Smooth muscle cell (in vitro differentiated cells): ENCODE results near the gene POTEG. TPM values are rescaled to one million over a fixed set of nuclear protein-coding genes. Genes with fewer than 3 reads are reported as not detected.
"Not testable (repeated sequence)": the region's sequence is repeated elsewhere in the genome, so short reads cannot be mapped to it uniquely, and the experiment has no call there.

Experiments
- DNase-seq: peaks from one replicate; lab custom pipeline; 2025; ENCODE audit not compliant: unreplicated experiment; lab: John Stamatoyannopoulos, UW
- H2AFZ ChIP-seq: fragments of 200-600 bp; sonication (generic); 2 replicates; pipeline ENCODE4 v1.6.0; 2016; ENCODE audit warnings: antibody characterized with exemption, low read depth, mild to moderate bottlenecking
- H3F3A ChIP-seq: fragments of 200-600 bp; sonication (generic); 2 replicates; pipeline ENCODE4 v1.6.0; 2017; ENCODE audit warnings: antibody characterized with exemption, low read depth
- H3K27ac ChIP-seq: fragments of 200-600 bp; sonication (generic); 2 replicates; pipeline ENCODE4 v1.5.1; 2016; ENCODE audit warnings: low read depth, mild to moderate bottlenecking
- H3K27me3 ChIP-seq: fragments of 200-600 bp; sonication (generic); 2 replicates; pipeline ENCODE4 v1.6.1; 2016; ENCODE audit warnings: low read depth, mild to moderate bottlenecking
- H3K36me3 ChIP-seq: fragments of 200-600 bp; sonication (generic); 2 replicates; pipeline ENCODE4 v1.5.1; 2016; ENCODE audit warnings: low read depth
- H3K4me1 ChIP-seq: fragments of 200-600 bp; sonication (generic); 2 replicates; pipeline ENCODE4 v1.5.1; 2016; ENCODE audit warnings: low read depth
- H3K4me2 ChIP-seq: fragments of 200-600 bp; sonication (generic); 2 replicates; pipeline ENCODE4 v1.6.0; 2016; ENCODE audit warnings: mild to moderate bottlenecking
- H3K4me3 ChIP-seq: fragments of 200-600 bp; sonication (generic); 2 replicates; pipeline ENCODE4 v1.5.1; 2016; ENCODE audit warnings: mild to moderate bottlenecking
- H3K79me2 ChIP-seq: fragments of 200-600 bp; sonication (generic); 2 replicates; pipeline ENCODE4 v1.6.0; 2016; ENCODE audit warnings: low read depth, mild to moderate bottlenecking
- H3K9ac ChIP-seq: fragments of 200-600 bp; sonication (generic); 2 replicates; pipeline ENCODE4 v1.6.0; 2016; ENCODE audit warnings: low read depth
- H3K9me3 ChIP-seq: fragments of 200-600 bp; sonication (generic); replicated peaks from 2 replicates; pipeline ENCODE4 v1.5.1; 2016; ENCODE audit warnings: low read depth
- H4K20me1 ChIP-seq: fragments of 200-600 bp; sonication (generic); 2 replicates; pipeline ENCODE4 v1.6.0; 2016; ENCODE audit warnings: low read depth
- WGBS: methylation state at CpG from one replicate; pipeline ENCODE4 v1.1.7; 2016; ENCODE audit warnings: low lambda C conversion rate; 5-methylcytosine and 5-hydroxymethylcytosine counted together
- polyA plus RNA-seq: library from polyadenylated mRNA; unstranded; fragments of >200 nt; fragmentation: Nextera tagmentation; extraction: Ambion mirVana; gene quantifications from 2 replicates; pipeline ENCODE4 v1.2.1, GENCODE V29; 2016
- total RNA-seq: library from RNA; depleted of rRNA; stranded (reverse); fragments of >200 nt; gene quantifications from 2 replicates; pipeline ENCODE4 v1.2.3, GENCODE V29; 2014

The POTEG gene
- total RNA-seq: not detected in 2 replicates
- polyA plus RNA-seq: not detected in 2 replicates

DNA sequence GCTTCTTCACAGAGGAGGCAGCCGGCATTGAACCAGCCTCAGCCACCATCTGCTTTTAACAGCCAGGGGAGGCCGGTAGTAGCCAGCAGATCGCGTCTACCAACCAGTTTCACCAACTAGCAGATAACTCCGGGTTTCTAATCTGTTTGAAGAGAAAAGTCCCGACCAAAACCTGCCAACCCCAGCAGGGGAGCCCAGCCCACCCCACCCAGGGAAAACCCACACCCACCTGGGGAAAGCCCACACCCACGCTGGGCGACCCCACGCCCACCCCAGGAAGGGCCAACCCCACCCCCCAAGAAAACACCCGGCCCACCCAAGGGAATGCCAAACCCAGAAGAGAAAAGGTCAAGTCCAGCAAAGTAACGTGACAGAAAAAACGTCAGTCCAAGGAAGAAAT, at the start of gene POTEG:
Gene POTEG (minus strand): TSS at position 101 of the 400 bp plus-strand sequence. CDS start 52 bp downstream, at position 49.
- not testable (repeated sequence) for DNase-seq, H3F3A ChIP-seq
- WGBS: no CpG with 5 or more reads among the region's 12 CpGs

DNA sequence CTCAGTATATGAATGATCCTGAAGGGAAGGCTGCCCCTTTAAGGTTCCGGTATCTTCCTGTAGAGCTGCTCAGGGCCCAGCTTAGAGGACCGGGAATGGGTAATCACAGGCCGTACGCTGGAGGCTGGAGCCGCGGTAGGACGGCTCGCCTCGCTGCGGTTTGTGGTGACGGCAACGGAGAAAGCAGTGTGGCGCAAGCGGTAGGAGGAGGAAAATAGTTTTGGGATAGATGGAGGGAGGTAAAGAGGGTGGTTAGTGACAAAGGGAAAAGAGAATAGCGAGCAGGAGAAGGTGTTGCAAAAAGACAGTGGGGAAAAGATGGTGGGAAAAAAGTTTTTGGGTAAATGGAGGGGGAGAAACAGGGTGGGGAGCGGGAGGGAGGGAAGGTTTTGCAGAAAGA, 48.0 kb upstream of the POTEG start:
- DNase-seq, H3F3A ChIP-seq, H4K20me1 ChIP-seq, H2AFZ ChIP-seq, H3K79me2 ChIP-seq, H3K9ac ChIP-seq, H3K4me3 ChIP-seq, H3K4me2 ChIP-seq, H3K9me3 ChIP-seq, H3K36me3 ChIP-seq, H3K4me1 ChIP-seq, H3K27me3 ChIP-seq, H3K27ac ChIP-seq: not testable (repeated sequence)
- WGBS: 96% methylated on average over 13 of the region's 16 CpGs

More for the DNA sequence above, at the start of gene POTEG:
- not testable (repeated sequence) for H3K4me2 ChIP-seq, H3K4me3 ChIP-seq, H3K4me1 ChIP-seq, H3K36me3 ChIP-seq, H3K27ac ChIP-seq, H2AFZ ChIP-seq, H3K9ac ChIP-seq, H3K9me3 ChIP-seq, H4K20me1 ChIP-seq, H3K27me3 ChIP-seq, H3K79me2 ChIP-seq

DNA sequence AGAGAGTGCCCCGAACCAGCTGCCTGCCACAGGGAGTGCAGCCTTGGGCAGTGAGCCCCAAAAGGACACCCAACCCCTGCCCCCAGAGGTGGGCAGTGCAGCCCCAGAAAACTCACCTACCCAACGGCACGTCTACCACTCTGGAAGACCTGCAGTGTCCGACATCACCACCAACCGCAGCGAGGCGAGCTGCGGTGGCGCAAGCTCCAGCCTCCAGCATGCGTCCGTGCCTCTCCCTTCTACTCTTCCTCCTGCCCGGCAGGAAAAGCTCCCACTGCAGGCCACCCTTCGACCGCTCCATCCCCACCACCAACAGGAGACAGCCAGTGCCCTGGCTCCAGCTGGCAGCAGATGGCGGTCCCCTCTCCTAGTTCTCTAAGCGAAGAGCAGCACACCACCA, 47.3 kb upstream of the POTEG start:
- H3K79me2 ChIP-seq, H3K4me3 ChIP-seq, H3K36me3 ChIP-seq, H3K4me2 ChIP-seq, H4K20me1 ChIP-seq, H3K9ac ChIP-seq, H3K27ac ChIP-seq, H3F3A ChIP-seq, H3K4me1 ChIP-seq, DNase-seq, H2AFZ ChIP-seq, H3K9me3 ChIP-seq, H3K27me3 ChIP-seq: not testable (repeated sequence)
- WGBS: 77% methylated on average over 6 of the region's 16 CpGs

DNA sequence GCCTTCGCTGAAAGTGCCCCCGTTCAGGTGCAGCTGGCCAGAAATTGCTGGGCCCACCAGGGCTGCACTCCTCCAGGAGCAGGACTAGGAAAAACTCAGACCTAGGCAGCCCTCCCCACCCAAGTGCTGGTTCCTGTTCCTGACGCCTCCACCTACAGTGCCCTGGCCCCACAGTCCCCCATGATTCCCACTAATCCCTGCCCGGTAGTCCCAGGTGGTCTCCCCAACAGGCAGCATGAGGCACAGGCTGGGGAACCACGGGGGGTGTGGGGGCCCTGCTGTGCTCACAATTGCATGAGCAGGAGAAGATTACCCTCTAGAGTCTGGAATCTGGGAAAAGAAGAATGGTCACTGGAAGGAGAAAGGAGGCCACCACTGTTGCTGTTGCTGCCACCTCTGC, 46.4 kb upstream of the POTEG start:
- not testable (repeated sequence) for H4K20me1 ChIP-seq, H3K9ac ChIP-seq, H3K9me3 ChIP-seq, H3K4me1 ChIP-seq, H3K27me3 ChIP-seq, H3K4me3 ChIP-seq, H3K36me3 ChIP-seq, H2AFZ ChIP-seq, H3K27ac ChIP-seq, H3K79me2 ChIP-seq, H3F3A ChIP-seq, DNase-seq, H3K4me2 ChIP-seq
- 92% methylated on average over 2 of the region's 5 CpGs for WGBS

DNA sequence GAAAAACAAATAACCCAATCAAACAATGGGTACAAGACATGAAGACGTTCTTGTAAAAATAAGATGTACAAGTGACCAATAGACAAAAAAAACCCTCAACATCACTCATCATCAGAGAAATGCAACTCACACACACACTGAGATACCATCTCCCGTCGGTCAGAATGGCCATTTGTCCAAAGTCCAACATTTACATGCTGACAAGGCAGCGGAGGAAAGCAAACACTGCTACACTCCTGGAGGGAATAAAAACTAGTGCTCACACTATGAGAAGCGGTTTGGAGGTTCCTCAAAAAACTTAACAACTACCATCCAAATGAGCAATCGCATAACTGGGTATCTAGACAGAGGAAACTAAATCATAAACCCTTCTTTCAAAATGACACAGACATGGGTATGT, 11.6 kb upstream of the POTEG start:
- H3K27me3 ChIP-seq, H3K4me1 ChIP-seq, H3K4me2 ChIP-seq, H3K9ac ChIP-seq, H3K9me3 ChIP-seq, H3K36me3 ChIP-seq, H2AFZ ChIP-seq, DNase-seq, H3K79me2 ChIP-seq, H3K4me3 ChIP-seq, H4K20me1 ChIP-seq, H3F3A ChIP-seq, H3K27ac ChIP-seq: not testable (repeated sequence)
- WGBS: 63% methylated on average over 6 of the region's 6 CpGs

DNA sequence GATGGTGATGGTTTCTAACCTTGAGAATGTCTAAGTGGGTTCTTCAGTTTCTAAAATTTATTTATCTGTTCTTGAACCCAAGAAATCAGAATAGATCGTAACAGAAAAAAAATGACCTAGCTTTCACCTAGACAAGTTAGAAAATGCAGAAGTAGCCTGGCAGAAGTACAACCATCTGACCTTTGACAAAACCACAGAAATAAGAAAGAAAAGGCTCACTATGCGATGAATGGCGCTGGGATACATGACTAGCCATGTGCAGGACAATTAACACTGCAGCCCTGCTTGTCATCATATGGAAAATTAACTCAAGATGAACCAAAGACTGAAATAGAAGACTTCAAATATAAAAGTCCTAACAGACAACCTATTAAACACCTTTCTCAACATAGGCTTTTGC, 5.7 kb upstream of the POTEG start:
- H4K20me1 ChIP-seq, DNase-seq, H3K4me3 ChIP-seq, H3F3A ChIP-seq, H3K79me2 ChIP-seq, H3K27ac ChIP-seq, H3K4me2 ChIP-seq, H3K4me1 ChIP-seq, H3K9me3 ChIP-seq, H3K36me3 ChIP-seq, H2AFZ ChIP-seq, H3K27me3 ChIP-seq, H3K9ac ChIP-seq: not testable (repeated sequence)
- WGBS: 39% methylated on average over 2 of the region's 3 CpGs

DNA sequence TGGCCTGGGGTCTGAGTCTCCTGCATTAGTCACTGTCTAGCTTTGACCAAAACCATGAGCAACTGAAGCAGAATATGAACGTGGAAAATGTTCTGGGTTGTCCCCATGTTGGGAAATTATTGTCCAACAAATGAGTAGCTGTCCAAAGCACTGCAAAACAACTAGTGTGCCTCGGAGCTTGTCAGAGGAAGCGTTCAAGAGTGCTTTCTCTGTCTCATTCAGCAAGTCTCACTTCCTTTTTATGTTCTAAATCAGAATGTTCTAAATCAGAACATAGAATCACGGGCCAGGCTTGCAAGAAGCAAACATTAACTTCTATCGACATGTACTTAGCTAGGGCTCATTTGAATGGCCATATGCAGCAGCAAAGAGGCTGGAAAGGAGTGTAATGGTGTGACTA, 5.1 kb upstream of the POTEG start:
- not testable (repeated sequence) for H3K4me2 ChIP-seq, H3K9ac ChIP-seq, H4K20me1 ChIP-seq, H3F3A ChIP-seq, H3K4me3 ChIP-seq, H3K36me3 ChIP-seq, H3K27ac ChIP-seq, H3K9me3 ChIP-seq, H3K27me3 ChIP-seq, H3K4me1 ChIP-seq, H2AFZ ChIP-seq, H3K79me2 ChIP-seq, DNase-seq
- WGBS: 8% methylated on average over 2 of the region's 5 CpGs

DNA sequence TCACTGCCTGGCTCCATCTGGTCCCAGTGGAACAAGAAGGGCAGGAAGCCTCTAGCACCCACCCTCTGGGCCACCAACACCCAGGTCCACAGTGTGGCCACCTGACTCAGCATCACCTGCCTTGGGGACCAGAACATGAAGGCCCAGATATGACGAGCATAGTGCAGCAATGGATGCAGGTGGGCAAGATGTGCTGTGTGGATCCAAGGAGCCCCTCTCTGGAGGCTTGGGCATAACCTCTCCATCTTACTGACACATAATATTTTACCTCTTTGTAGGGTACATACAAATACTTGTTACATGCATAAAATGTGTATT, 2.9 kb upstream of the POTEG start:
- not testable (repeated sequence) for H3F3A ChIP-seq, H3K27me3 ChIP-seq, H3K36me3 ChIP-seq, H3K9me3 ChIP-seq, H3K4me2 ChIP-seq, H3K79me2 ChIP-seq, H3K4me1 ChIP-seq, H3K4me3 ChIP-seq, DNase-seq, H2AFZ ChIP-seq, H3K9ac ChIP-seq, H4K20me1 ChIP-seq, H3K27ac ChIP-seq
- 60% methylated on average over 1 of the region's 1 CpG for WGBS

DNA sequence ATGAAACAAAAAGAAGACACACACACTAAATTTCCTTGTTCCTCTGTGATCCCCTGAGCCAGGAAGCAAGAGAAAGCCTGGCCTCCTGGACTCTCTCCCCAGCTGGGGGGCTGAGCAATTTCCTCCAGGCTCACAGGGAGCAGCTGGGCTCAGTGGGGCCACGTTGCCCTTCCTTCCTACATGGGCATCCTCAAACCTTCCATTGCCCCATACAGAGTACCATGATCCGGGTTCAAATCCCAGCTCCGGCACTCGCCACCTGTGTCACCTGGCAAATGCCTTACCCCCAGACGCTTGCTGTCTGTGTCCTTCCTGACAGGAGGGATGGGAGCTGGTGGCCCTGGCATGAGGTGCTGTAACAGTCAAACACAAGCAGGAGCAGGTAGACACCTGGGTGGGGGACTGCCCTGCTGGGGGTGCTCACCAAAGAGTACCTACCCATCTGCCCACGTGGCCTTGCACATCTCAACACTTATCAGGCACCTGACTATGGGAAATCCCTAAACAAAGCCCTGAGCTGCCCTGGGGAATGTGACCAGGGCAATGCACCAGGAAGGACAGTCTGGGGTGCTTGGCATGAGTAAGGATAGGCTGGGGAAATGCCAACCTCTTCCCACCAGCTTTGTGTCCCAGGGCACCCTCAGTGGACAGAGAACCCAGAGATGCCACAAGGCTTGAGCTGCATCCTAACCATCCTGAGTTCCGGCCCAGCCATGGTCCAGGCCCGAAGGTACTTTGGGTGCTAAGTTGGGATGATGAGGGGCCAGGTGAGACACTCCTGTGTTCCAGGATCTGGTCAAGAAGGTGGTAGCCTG, 2.4 kb upstream of the POTEG start:
- not testable (repeated sequence) for H3F3A ChIP-seq, H3K27ac ChIP-seq, H2AFZ ChIP-seq, H3K9ac ChIP-seq, H3K4me1 ChIP-seq, H3K36me3 ChIP-seq, H4K20me1 ChIP-seq, DNase-seq, H3K4me3 ChIP-seq, H3K9me3 ChIP-seq, H3K4me2 ChIP-seq, H3K27me3 ChIP-seq, H3K79me2 ChIP-seq
- 79% methylated on average over 2 of the region's 8 CpGs for WGBS
